IMR-90 (cell line): ENCODE results near the gene PGPEP1. TPM values are rescaled to one million over a fixed set of nuclear protein-coding genes. Genes with fewer than 3 reads are reported as not detected.

ENCODE experiments used
- ATAC-seq: fragments of 200-7000 bp; cut with Tn5 transposase; 2 replicates; pipeline ENCODE4 v1.9.1; 2020; ENCODE audit warnings: low read depth, mild to moderate bottlenecking, moderate library complexity
- BruUV-seq: library from RNA; stranded (reverse); fragments of 400-500 nt; replicated peaks from 2 replicates; lab custom pipeline; 2021; lab: Mats Ljungman, UMichigan
- CTCF ChIA-PET: fragments of 300-600 bp; formaldehyde crosslinking; extraction: SDS; loops from one replicate; lab custom pipeline; 2021; ENCODE audit warnings: antibody characterized with exemption; lab: Yijun Ruan, JAX
- POLR2A ChIA-PET: fragments of 300-600 bp; sonication (Branson Sonifier 250); formaldehyde crosslinking; loops from one replicate; lab custom pipeline; 2022; ENCODE audit warnings: antibody characterized with exemption; ENCODE audit not compliant: unreplicated experiment; lab: Charles Lee
- DNase-seq: peaks from one replicate; pipeline ENCODE4 v3.0.0; 2013
- H2AFZ ChIP-seq: replicated peaks from 2 replicates; pipeline ENCODE3; 2013; ENCODE audit warnings: low read length, mild to moderate bottlenecking; ENCODE audit not compliant: poor library complexity
- H2AK5ac ChIP-seq: 2 replicates; pipeline ENCODE4 v1.6.1; 2013; ENCODE audit warnings: low read depth, low read length, inconsistent platforms
- H2AK9ac ChIP-seq: replicated peaks from 2 replicates; pipeline ENCODE3; 2013; ENCODE audit warnings: mild to moderate bottlenecking, low read depth, low read length, moderate library complexity; ENCODE audit not compliant: poor library complexity
- H2BK120ac ChIP-seq: 2 replicates; pipeline ENCODE4 v1.6.1; 2013; ENCODE audit warnings: low read depth, low read length, inconsistent platforms
- H2BK15ac ChIP-seq: 3 replicates; pipeline ENCODE4 v1.6.1; 2013; ENCODE audit warnings: low read depth, low read length, inconsistent platforms
- H2BK20ac ChIP-seq: 2 replicates; pipeline ENCODE4 v1.6.1; 2013; ENCODE audit warnings: low read depth, mild to moderate bottlenecking, inconsistent platforms, low read length, moderate library complexity
- H2BK5ac ChIP-seq: 2 replicates; pipeline ENCODE4 v1.6.1; 2013; ENCODE audit warnings: mild to moderate bottlenecking, low read depth, low read length, inconsistent platforms; ENCODE audit not compliant: poor library complexity, severe bottlenecking
- H3K14ac ChIP-seq: replicated peaks from 2 replicates; pipeline ENCODE4 v1.6.1; 2013; ENCODE audit warnings: low read depth, low read length, inconsistent platforms
- H3K18ac ChIP-seq: 2 replicates; pipeline ENCODE4 v1.6.1; 2013; ENCODE audit warnings: low read depth, low read length, control low read depth
- H3K23ac ChIP-seq: 2 replicates; pipeline ENCODE4 v1.6.1; 2013; ENCODE audit warnings: low read depth, low read length, inconsistent platforms
- H3K27ac ChIP-seq: 2 replicates; pipeline ENCODE4 v1.5.1; 2013; ENCODE audit warnings: mild to moderate bottlenecking, control low read depth, low read length; ENCODE audit not compliant: insufficient read depth
- H3K27me3 ChIP-seq: 2 replicates; pipeline ENCODE4 v1.6.1; 2013; ENCODE audit warnings: low read length; ENCODE audit not compliant: control insufficient read depth, insufficient read depth
- H3K36me3 ChIP-seq: 2 replicates; pipeline ENCODE4 v1.6.1; 2013; ENCODE audit warnings: low read length, mixed read lengths; ENCODE audit not compliant: control insufficient read depth, insufficient read depth
- H3K4ac ChIP-seq: 2 replicates; pipeline ENCODE4 v1.6.1; 2013; ENCODE audit warnings: low read depth, low read length, inconsistent platforms
- H3K4me1 ChIP-seq: 2 replicates; pipeline ENCODE4 v1.6.1; 2013; ENCODE audit warnings: low read length, mixed read lengths; ENCODE audit not compliant: control insufficient read depth, insufficient read depth
- H3K4me2 ChIP-seq: 2 replicates; pipeline ENCODE4 v1.6.1; 2013; ENCODE audit warnings: low read depth, mild to moderate bottlenecking, control low read depth, low read length, moderate library complexity
- H3K4me3 ChIP-seq: 2 replicates; pipeline ENCODE4 v1.5.1; 2013; ENCODE audit warnings: low read depth, mild to moderate bottlenecking, control low read depth, low read length, moderate library complexity; ENCODE audit not compliant: insufficient read depth
- H3K56ac ChIP-seq: 2 replicates; pipeline ENCODE4 v1.6.1; 2013; ENCODE audit warnings: low read length, inconsistent platforms; ENCODE audit not compliant: insufficient read depth; ENCODE audit errors: extremely low read depth
- H3K79me1 ChIP-seq, 2 experiments: 2 replicates each; pipeline ENCODE4 v1.6.1; 2013; ENCODE audit warnings: low read length in 2 of 2, inconsistent platforms in 1 of 2, low read depth in 1 of 2
- H3K9ac ChIP-seq: 2 replicates; pipeline ENCODE4 v1.6.1; 2013; ENCODE audit warnings: low read depth, low read length, control low read depth
- H3K9me1 ChIP-seq: 2 replicates; pipeline ENCODE4 v1.6.1; 2013; ENCODE audit warnings: low read length, inconsistent platforms; ENCODE audit not compliant: insufficient read depth
- H3K9me3 ChIP-seq: 2 replicates; pipeline ENCODE4 v1.6.1; 2013; ENCODE audit warnings: low read length; ENCODE audit not compliant: control insufficient read depth, insufficient read depth
- H4K20me1 ChIP-seq: 2 replicates; pipeline ENCODE4 v1.6.1; 2013; ENCODE audit warnings: low read length, inconsistent platforms; ENCODE audit not compliant: insufficient read depth
- H4K5ac ChIP-seq: 2 replicates; pipeline ENCODE4 v1.6.1; 2013; ENCODE audit warnings: mild to moderate bottlenecking, low read depth, low read length, control low read depth
- H4K8ac ChIP-seq, 2 experiments: 2 replicates each; pipeline ENCODE4 v1.6.1; 2013; ENCODE audit warnings: low read depth in 2 of 2, low read length in 2 of 2, control low read depth in 1 of 2, inconsistent platforms in 1 of 2
- H4K91ac ChIP-seq: 2 replicates; pipeline ENCODE4 v1.6.1; 2013; ENCODE audit warnings: low read depth, low read length, inconsistent platforms; ENCODE audit not compliant: insufficient read depth
- BHLHE40 ChIP-seq: fragments of 150-350 bp; IDR thresholded peaks from 2 replicates; pipeline ENCODE4 v1.6.1; 2016; ENCODE audit warnings: mild to moderate bottlenecking, low read depth, low read length
- CHD1 ChIP-seq: IDR thresholded peaks from 2 replicates; pipeline ENCODE4 v1.6.1; 2012; ENCODE audit warnings: low read depth, low read length, improper control_type of control experiment
- MAFK ChIP-seq: IDR thresholded peaks from 2 replicates; pipeline ENCODE4 v1.6.1; 2012; ENCODE audit warnings: low read depth, low read length, improper control_type of control experiment
- MXI1 ChIP-seq: IDR thresholded peaks from 2 replicates; pipeline ENCODE4 v1.6.1; 2012; ENCODE audit warnings: low read depth, mild to moderate bottlenecking, low read length, moderate library complexity, borderline replicate concordance
- NFE2L2 ChIP-seq: fragments of 150-350 bp; IDR thresholded peaks from 2 replicates; pipeline ENCODE4 v1.6.1; 2016; ENCODE audit warnings: low read depth, mild to moderate bottlenecking, low read length
- RAD21 ChIP-seq: IDR thresholded peaks from 2 replicates; pipeline ENCODE4 v1.6.1; 2012; ENCODE audit warnings: low read length, improper control_type of control experiment
- RCOR1 ChIP-seq: IDR thresholded peaks from 2 replicates; pipeline ENCODE4 v1.6.1; 2012; ENCODE audit warnings: mild to moderate bottlenecking, low read length, improper control_type of control experiment; ENCODE audit not compliant: insufficient replicate concordance
- RFX5 ChIP-seq: IDR thresholded peaks from 2 replicates; pipeline ENCODE4 v1.8.0; 2012; ENCODE audit warnings: low read depth, mild to moderate bottlenecking, low read length, moderate library complexity
- SMC3 ChIP-seq: fragments of 150-350 bp; IDR thresholded peaks from 2 replicates; pipeline ENCODE4 v1.6.1; 2016; ENCODE audit warnings: low read depth, mild to moderate bottlenecking, antibody characterized with exemption, low read length, moderate library complexity
- whole genome bisulfite sequencing, 2 experiments: methylation state at CpG; one replicate each; pipeline versions ENCODE4 v1.1.5 to v1.1.7; 2013; ENCODE audit warnings: missing lambda C conversion rate in 2 of 2; ENCODE audit not compliant: insufficient read length in 1 of 2; ENCODE audit errors: extremely low coverage in 2 of 2; 5-methylcytosine and 5-hydroxymethylcytosine counted together
- dilution Hi-C: fragments of 300-500 bp; cut with HindIII; formaldehyde crosslinking; loops from one replicate; pipeline ENCODE4 v1.14.3; 2018; ENCODE audit warnings: low sequenced_read_pairs; ENCODE audit not compliant: unreplicated experiment
- in situ Hi-C: fragments of 300-500 bp; cut with MboI; formaldehyde crosslinking; loops from 3 replicates; pipeline ENCODE4 v1.14.3; 2019; ENCODE audit warnings: low sequenced_read_pairs, inconsistent platforms, mixed read lengths
- intact Hi-C: fragments of 100-400 bp; cut with micrococcal nuclease; formaldehyde crosslinking; loops from 2 replicates; pipeline ENCODE4 v1.10.0; 2022
- polyA plus RNA-seq, 3 experiments: library from polyadenylated mRNA; depleted of rRNA; stranded (reverse); fragments of >200 nt; gene quantifications; 2 replicates each; pipeline ENCODE4 v1.2.3, GENCODE V29; 2012; ENCODE audit warnings: low replicate concordance in 1 of 3
- total RNA-seq: library from RNA; depleted of rRNA; stranded (reverse); fragments of >200 nt; gene quantifications from 2 replicates; pipeline ENCODE4 v1.2.3, GENCODE V29; 2012
- TF ChIP-seq, protein P1 (sequence below): conservative IDR thresholded peaks from 2 replicates; pipeline ENCODE4 v1.5.1; 2012; ENCODE audit warnings: mild to moderate bottlenecking, low read depth, low read length, improper control_type of control experiment
- TF ChIP-seq, protein P2 (sequence below): fragments of 150-350 bp; IDR thresholded peaks from 2 replicates; pipeline ENCODE4 v1.6.1; 2016; ENCODE audit warnings: low read depth, mild to moderate bottlenecking, low read length, moderate library complexity, borderline replicate concordance
- TF ChIP-seq, protein P3 (sequence below): fragments of 150-350 bp; IDR thresholded peaks from 2 replicates; pipeline ENCODE4 v1.6.1; 2017; ENCODE audit warnings: mild to moderate bottlenecking, antibody characterized with exemption, low read length, low read depth

PGPEP1 gene
- total and polyA plus RNA-seq, 2 of the 4 experiments (the other 2 are of a cell fraction): 11.8 to 14.3 TPM

DNA sequence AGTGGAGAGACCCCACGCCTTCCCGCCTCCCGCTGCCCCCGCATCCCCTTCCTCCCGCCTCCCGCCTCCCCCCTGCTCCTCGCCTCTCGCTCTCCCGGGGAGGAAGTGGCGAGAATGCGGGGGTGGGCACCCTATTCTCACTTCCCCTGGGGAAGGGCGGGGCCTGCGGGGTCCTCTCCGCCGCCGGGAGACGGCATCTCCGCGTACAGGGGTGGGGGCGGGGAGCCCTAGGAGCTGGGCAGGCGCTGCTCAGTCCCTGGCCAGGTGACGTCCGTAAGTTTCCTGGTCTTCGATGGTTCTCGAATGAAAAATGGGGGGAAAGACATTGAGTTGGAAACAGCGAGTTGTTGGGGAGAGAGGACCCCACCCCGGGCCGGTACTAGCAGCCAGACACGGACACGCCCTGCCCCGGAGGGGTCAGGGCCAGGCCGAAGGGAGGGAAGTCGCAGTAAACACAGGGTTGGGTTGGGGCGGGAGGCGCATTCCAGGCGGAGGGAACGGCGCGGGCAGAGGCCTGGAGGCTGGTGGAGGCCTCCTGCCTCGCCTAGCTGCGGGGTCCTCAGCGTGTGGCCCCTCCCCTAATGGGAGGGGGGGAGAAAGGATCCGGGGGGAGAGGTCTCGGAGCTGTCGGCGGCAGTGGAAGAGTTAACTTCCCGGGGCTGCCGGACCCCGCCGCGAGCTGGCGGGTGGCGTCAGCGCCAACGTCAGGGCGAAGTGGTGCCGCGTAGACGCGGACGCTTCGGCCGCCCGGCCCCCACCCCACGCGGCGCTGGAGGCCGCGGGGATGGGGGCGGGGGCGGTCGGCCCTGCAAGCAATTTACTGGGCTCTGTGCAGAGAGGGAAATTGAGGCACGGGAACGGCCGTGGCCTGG lies 48.6 kb upstream of the PGPEP1 start:
- WGBS, 2 experiments: 0% methylated on average over 24 of the region's 75 CpGs; no CpG with 5 or more reads in 1 of the 2 experiments
- no peaks in the 10 kb centered on the region for H3K27me3 ChIP-seq
- TF ChIP-seq, protein P1, sequence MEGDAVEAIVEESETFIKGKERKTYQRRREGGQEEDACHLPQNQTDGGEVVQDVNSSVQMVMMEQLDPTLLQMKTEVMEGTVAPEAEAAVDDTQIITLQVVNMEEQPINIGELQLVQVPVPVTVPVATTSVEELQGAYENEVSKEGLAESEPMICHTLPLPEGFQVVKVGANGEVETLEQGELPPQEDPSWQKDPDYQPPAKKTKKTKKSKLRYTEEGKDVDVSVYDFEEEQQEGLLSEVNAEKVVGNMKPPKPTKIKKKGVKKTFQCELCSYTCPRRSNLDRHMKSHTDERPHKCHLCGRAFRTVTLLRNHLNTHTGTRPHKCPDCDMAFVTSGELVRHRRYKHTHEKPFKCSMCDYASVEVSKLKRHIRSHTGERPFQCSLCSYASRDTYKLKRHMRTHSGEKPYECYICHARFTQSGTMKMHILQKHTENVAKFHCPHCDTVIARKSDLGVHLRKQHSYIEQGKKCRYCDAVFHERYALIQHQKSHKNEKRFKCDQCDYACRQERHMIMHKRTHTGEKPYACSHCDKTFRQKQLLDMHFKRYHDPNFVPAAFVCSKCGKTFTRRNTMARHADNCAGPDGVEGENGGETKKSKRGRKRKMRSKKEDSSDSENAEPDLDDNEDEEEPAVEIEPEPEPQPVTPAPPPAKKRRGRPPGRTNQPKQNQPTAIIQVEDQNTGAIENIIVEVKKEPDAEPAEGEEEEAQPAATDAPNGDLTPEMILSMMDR: no peak
- TF ChIP-seq BHLHE40 (peak; percentile 18; the same call in 1 of the 2 replicates), RAD21 (no peak), CHD1 (no peak), MAFK (no peak), MXI1 (no peak), RFX5 (no peak), NFE2L2 (no peak; the same call in 1 of the 2 replicates), RCOR1 (no peak), SMC3 (no peak)
- TF ChIP-seq, protein P2, sequence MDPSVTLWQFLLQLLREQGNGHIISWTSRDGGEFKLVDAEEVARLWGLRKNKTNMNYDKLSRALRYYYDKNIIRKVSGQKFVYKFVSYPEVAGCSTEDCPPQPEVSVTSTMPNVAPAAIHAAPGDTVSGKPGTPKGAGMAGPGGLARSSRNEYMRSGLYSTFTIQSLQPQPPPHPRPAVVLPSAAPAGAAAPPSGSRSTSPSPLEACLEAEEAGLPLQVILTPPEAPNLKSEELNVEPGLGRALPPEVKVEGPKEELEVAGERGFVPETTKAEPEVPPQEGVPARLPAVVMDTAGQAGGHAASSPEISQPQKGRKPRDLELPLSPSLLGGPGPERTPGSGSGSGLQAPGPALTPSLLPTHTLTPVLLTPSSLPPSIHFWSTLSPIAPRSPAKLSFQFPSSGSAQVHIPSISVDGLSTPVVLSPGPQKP: no peak
- TF ChIP-seq, protein P3, sequence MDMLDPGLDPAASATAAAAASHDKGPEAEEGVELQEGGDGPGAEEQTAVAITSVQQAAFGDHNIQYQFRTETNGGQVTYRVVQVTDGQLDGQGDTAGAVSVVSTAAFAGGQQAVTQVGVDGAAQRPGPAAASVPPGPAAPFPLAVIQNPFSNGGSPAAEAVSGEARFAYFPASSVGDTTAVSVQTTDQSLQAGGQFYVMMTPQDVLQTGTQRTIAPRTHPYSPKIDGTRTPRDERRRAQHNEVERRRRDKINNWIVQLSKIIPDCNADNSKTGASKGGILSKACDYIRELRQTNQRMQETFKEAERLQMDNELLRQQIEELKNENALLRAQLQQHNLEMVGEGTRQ: no peak

More for the DNA sequence above, 48.6 kb upstream of the PGPEP1 start:
- Histone ChIP-seq H3K79me1 (peaks cover 0 to 4% of the 10 kb centered on the region in 2 experiments; a peak in 1 of 4 replicates), H3K4me1 (peaks cover 23% of the 10 kb centered on the region), H4K5ac (peak overlapping the region; percentile 94), H2AFZ (peak overlapping the region; percentile 95), H2BK120ac (peak overlapping the region; percentile 94), H2AK9ac (peak overlapping the region; percentile 99), H2BK5ac (peak overlapping the region; percentile 82), H3K18ac (peak overlapping the region; percentile 84), H3K27ac (peak overlapping the region; percentile 92), H3K56ac (peak overlapping the region; percentile 84), H4K20me1 (no peaks in the 10 kb centered on the region), H2BK20ac (peak overlapping the region; percentile 79), H3K9me1 (0 out of 2 replicates have a peak, but pooled peaks cover 2% of the 10 kb centered on the region), H3K9ac (peak overlapping the region; percentile 89), H3K4me2 (peak overlapping the region; percentile 89), H4K91ac (peak overlapping the region; percentile 98), H3K4me3 (peak overlapping the region; percentile 49), H3K23ac (peak overlapping the region; percentile 93), H2BK15ac (peak overlapping the region; percentile 99), H4K8ac (peak overlapping the region; percentile 98 to 100), H3K9me3 (no peaks in the 10 kb centered on the region), H3K4ac (peak overlapping the region; percentile 99), H2AK5ac (peak overlapping the region; percentile 99), H3K14ac (peak overlapping the region; percentile 99), H3K36me3 (no peaks in the 10 kb centered on the region)
- no TSS peak for BruUV-seq
- peak; percentile 75 for DNase-seq
- ChIA-PET CTCF (interaction anchor here (3.0 kb wide), 1 partner anchor 13 kb away, joined by 23 read pairs; no protein-coding TSS in a partner anchor), POLR2A (interaction anchor here (0.8 to 2.4 kb wide), 4 partner anchors 10 to 31 kb away, joined by 3 to 17 read pairs (median 8); partner anchors contain the start of genes JUND and LSM4)
- ATAC-seq: peak; percentile 76
- in situ Hi-C loops: no loop called here
- dilution Hi-C loops: no loop called here
- intact Hi-C loops: loop anchor here (1.0 kb wide), 1 partner anchor 10 kb away; no protein-coding TSS in a partner anchor
